T-helper 1 cell (primary cell): ENCODE data around the gene APMAP.
"Not testable (repeated sequence)": the region's sequence is repeated elsewhere in the genome, so short reads cannot be mapped to it uniquely, and the experiment has no call there.

Experiments
- DNase-seq, 5 donors: peaks; one replicate each; pipeline ENCODE4 v3.0.0-alpha.2; 2012 to 2020

APMAP gene

GRCh38 chr20:24929867-24930723 lies 62.5 kb downstream of the APMAP start:
- not testable (repeated sequence) for DNase-seq

- DNase-seq: not testable (repeated sequence)
Observed at GRCh38 chr20:24929259-24929658, 63.3 kb downstream of the APMAP start.

- DNase-seq: not testable (repeated sequence)
Observed at GRCh38 chr20:24920706-24921105, 71.8 kb downstream of the APMAP start.

DNA sequence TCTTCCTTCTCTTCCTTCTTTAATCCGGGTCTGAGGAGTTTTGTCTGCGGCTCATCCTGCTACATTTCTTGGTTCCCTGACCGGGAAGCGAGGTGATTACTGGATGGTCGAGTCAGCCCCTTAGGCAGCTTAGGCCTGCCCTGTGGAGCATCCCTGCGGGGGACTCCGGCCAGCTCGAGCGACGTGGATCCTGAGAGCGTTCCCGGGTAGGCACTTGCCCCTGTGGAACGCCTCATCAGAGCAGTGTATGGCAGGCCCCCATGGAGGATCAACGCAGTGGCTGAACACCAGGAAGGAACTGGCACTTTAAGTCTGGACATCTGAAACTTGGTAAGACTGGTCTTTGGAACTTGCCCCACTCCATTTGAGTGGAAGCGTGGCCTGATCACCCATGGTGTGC lies 72.9 kb downstream of the APMAP start:
- DNase-seq: not testable (repeated sequence)

DNA sequence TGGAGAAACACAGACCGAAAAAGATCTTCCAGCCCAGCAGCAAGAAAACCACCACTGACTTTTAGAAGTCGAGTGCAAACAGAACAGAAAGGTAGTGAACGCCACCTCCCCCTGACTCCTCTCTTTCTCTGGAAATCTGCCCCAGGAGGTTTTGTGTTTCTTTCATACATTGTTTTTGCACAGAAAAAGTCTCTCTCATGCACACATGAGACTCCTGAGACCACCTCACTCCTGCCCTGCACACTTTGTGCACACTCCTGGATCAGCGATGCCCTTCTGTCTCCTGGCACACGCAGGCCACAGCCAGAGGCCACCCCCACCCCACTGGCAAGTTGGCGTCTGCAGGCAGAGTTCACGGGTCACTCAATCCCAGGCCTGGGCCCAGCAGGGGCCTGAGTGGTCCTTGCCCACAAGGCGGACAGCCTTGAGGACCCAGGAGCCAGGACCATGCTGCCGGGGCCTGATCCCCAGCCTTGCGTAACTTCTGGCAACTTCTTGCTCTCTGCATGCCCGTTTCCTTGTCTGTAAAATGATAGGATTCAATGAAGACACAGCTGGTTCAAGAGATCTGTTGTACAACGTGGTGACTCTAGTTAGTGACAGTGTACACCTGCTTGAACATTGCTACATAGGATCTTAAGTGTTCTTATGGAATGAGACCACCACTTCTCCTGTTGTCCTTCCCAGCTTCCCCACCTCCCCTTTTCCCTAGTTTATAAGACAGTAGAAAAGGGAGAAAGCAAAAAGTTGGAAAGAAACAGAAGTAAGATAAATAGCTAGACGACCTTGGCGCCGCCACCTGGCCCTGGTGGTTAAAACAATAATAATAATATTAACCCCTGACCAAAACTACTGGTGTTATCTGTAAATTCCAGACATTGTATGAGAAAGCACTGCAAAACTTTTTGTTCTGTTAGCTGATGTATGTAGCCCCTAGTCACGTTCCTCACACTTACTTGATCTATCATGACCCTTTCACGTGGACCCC lies 73.7 kb downstream of the APMAP start:
- DNase-seq: no peak

- peak in 4 of 5 donors; percentile 30 to 56 (median 31) for DNase-seq
Observed at GRCh38 chr20:24917797-24918578, 74.6 kb downstream of the APMAP start.

- no peak for DNase-seq
Observed at GRCh38 chr20:24917056-24917455, 75.5 kb downstream of the APMAP start.

GRCh38 chr20:24916412-24916811 lies 76.1 kb downstream of the APMAP start:
- no peak for DNase-seq

GRCh38 chr20:24915892-24916291 lies 76.7 kb downstream of the APMAP start:
- no peak for DNase-seq

DNA sequence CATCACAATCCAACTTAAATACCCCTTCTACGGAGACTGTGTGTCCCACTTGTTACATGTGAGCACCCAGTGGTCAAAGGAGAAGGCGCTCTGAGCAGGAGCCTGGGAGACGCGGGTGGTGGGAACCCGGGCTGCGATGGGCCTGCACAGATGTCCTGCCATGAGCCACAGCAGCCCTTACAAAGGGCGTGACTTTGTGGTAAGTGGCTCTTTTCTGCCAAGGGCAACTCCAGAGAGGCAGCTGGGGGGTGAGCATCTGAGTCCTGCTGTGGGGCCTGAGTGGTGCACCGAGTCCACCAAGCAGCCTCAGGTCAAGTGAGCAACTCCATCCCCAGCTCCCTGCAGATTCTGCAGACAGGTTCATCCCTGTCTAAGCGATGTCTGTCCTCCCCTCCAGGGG lies 77.1 kb downstream of the APMAP start:
- DNase-seq: no peak

GRCh38 chr20:24914388-24915241 lies 77.9 kb downstream of the APMAP start:
- DNase-seq: no peak

GRCh38 chr20:24913076-24913628 lies 79.4 kb downstream of the APMAP start:
- no peak for DNase-seq
